Right lobe of liver (tissue), 6 donors: ENCODE measurements around the gene CEND1. TPM values are rescaled to one million over a fixed set of nuclear protein-coding genes. Genes with fewer than 3 reads are reported as not detected.

ENCODE experiments used
- ATAC-seq, 4 donors: fragments of 200-7000 bp; cut with Tn5 transposase; one replicate each; pipeline ENCODE4 v1.9.1; 2020; ENCODE audit warnings: mild to moderate bottlenecking in 4 of 4, moderate library complexity in 4 of 4
- DNase-seq, 3 donors: peaks; one replicate each; pipeline ENCODE4 v3.0.0-alpha.2; 2020
- H3K27ac ChIP-seq, 3 donors: fragments of 200-600 bp; one replicate each; pipeline ENCODE4 v1.8.0; 2022
- H3K27me3 ChIP-seq, 2 donors: fragments of 200-600 bp; one replicate each; pipeline ENCODE4 v1.8.0; 2022
- H3K36me3 ChIP-seq, 4 donors: fragments of 200-600 bp; sonication (generic) in 1 of 4; one replicate each; pipeline versions ENCODE4 v1.5.1 to v1.8.0; 2017 to 2022; ENCODE audit warnings: control low read depth in 1 of 4
- H3K4me1 ChIP-seq, 4 donors: fragments of 200-600 bp; sonication (generic) in 1 of 4; one replicate each; pipeline versions ENCODE4 v1.5.1 to v1.8.0; 2017 to 2022; ENCODE audit warnings: control low read depth in 1 of 4
- H3K4me3 ChIP-seq, 3 donors: fragments of 200-600 bp; one replicate each; pipeline ENCODE4 v1.8.0; 2022
- H3K9me3 ChIP-seq, 4 donors: fragments of 200-600 bp; sonication (generic) in 1 of 4; one replicate each; pipeline versions ENCODE4 v1.5.1 to v1.8.0; 2017 to 2022; ENCODE audit warnings: control low read depth in 1 of 4
- CTCF ChIP-seq, 4 donors: fragments of 200-600 bp in 3 of 4; fragments of 450-650 bp in 1 of 4; IDR thresholded peaks; one replicate each; pipeline versions ENCODE4 v1.5.1 to v1.8.0; 2016 to 2022; ENCODE audit warnings: antibody characterized with exemption in 4 of 4, mild to moderate bottlenecking in 2 of 4
- POLR2A ChIP-seq: fragments of 450-650 bp; IDR thresholded peaks from one replicate; pipeline ENCODE4 v1.6.1; 2017; ENCODE audit warnings: antibody characterized with exemption, mild to moderate bottlenecking
- WGBS: methylation state at CpG from one replicate; pipeline ENCODE4 v1.1.6; 2018; ENCODE audit warnings: low coverage, low lambda C conversion rate; ENCODE audit not compliant: insufficient coverage; ENCODE audit errors: missing lambda C conversion rate; 5-methylcytosine and 5-hydroxymethylcytosine counted together
- intact Hi-C, 2 donors: fragments of 100-400 bp; cut with DNase I; formaldehyde crosslinking; loops; one replicate each; pipeline versions ENCODE4 v1.11.2 to v1.14.1; 2022
- total RNA-seq, 6 experiments: library from RNA; depleted of rRNA in 2 of 6; stranded (reverse); fragments of >200 nt in 2 of 6; fragmentation: NEBNext Ultra II Directional in 3 of 6; extraction: Animal tissue kit (Norgen Biotek cat#: 25700) in 3 of 6; gene quantifications; one replicate each; pipeline versions ENCODE4 v1.1.0 to v1.2.4, GENCODE V29; 2016 to 2023
- donor health status: DM: no; HTN: yes; CAD: no.
- donor health status: DM: no; HTN: no; CAD: no.
- donor health status: DM: no; HTN: no; CAD: no.
- donor health status: DM: no; HTN: yes; CAD: no.
- donor health status: DM: no; HTN: yes; CAD: no.

CEND1 gene
- total RNA-seq, 6 experiments from 2014 or later, result not detected

GRCh38 chr11:760236-760635 lies 29.7 kb downstream of the CEND1 start:
- Histone ChIP-seq H3K4me3 (no peak overlapping the region), H3K27me3 (no peaks in the 10 kb centered on the region), H3K27ac (no peak overlapping the region), H3K36me3 (peaks cover 0 to 87% (median 28%) of the 10 kb centered on the region in 4 donors), H3K4me1 (peaks cover 0 to 15% (median 3%) of the 10 kb centered on the region in 4 donors), H3K9me3 (no peaks in the 10 kb centered on the region)
- TF ChIP-seq POLR2A (no peak), CTCF (IDR thresholded peaks at IDR 0.05) (no peak)
- no peak for DNase-seq
- ATAC-seq, result no peak
- intact Hi-C loops, result no loop called here

DNA sequence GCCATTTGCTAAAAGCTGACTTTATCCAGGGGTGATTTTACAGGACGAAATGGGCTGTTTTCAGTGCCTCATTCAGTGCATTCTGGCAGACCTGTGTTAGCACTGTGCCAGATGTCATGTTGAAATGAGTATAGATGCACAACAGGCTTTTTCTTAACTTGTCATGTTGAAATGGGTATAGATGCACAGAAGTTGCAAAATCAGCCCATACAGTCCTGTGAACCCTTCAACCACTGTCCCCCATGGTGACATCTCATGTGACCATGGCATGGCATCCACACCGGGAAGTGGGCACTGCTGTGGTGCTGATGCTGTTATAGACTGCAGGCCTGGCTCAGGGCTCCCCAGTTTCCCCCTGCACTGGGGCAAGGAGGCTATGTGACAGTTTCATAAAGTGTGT lies 40.2 kb downstream of the CEND1 start:
- Histone ChIP-seq H3K36me3 (no peaks in the 10 kb centered on the region), H3K9me3 (no peaks in the 10 kb centered on the region), H3K4me3 (no peak overlapping the region), H3K4me1 (peaks cover 0 to 32% (median 5%) of the 10 kb centered on the region in 4 donors), H3K27ac (no peak overlapping the region), H3K27me3 (no peaks in the 10 kb centered on the region)
- 25% methylated on average over 2 of the region's 2 CpGs for WGBS
- TF ChIP-seq CTCF (IDR thresholded peaks at IDR 0.05) (no peak), POLR2A (no peak)
- DNase-seq (no peak), ATAC-seq (no peak)
- intact Hi-C loops, result loop anchor here in 1 of 2 donors (10.0 kb wide), 1 partner anchor 195 kb away; no protein-coding TSS in a partner anchor

GRCh38 chr11:748007-748359 lies 41.9 kb downstream of the CEND1 start:
- DNase-seq (peak in 1 of 3 donors; percentile 60), ATAC-seq (peak; percentile 31 to 39 (median 34))
- Histone ChIP-seq H3K36me3 (no peaks in the 10 kb centered on the region), H3K27ac (peak overlapping the region; percentile 67 to 90 (median 75)), H3K4me1 (peaks cover 0 to 26% (median 5%) of the 10 kb centered on the region in 4 donors), H3K9me3 (no peaks in the 10 kb centered on the region), H3K4me3 (peak overlapping the region; percentile 97 to 99 (median 97)), H3K27me3 (no peaks in the 10 kb centered on the region)
- TF ChIP-seq CTCF (IDR thresholded peaks at IDR 0.05) (no peak), POLR2A (no peak)
- intact Hi-C loops, result no loop called here
- 9% methylated on average over 10 of the region's 18 CpGs for WGBS

GRCh38 chr11:747158-748006 lies 42.5 kb downstream of the CEND1 start, which contains the start of gene TALDO1:
Gene TALDO1, plus strand, starts transcription at chr11:747464. Its CDS starts 18 bp downstream, at chr11:747482.
- H3K9me3 ChIP-seq, result no peaks in the 10 kb centered on the region
- WGBS, result 3% methylated on average over 16 of the region's 112 CpGs

More at GRCh38 chr11:747158-748006, 42.5 kb downstream of the CEND1 start, which contains the start of gene TALDO1:
- Histone ChIP-seq H3K27ac (peak within 1 kb of the TSS; percentile 67 to 90 (median 75)), H3K4me3 (peak within 1 kb of the TSS; percentile 97 to 99 (median 97)), H3K36me3 (no peaks in the 10 kb centered on the region), H3K27me3 (no peaks in the 10 kb centered on the region), H3K4me1 (peaks cover 0 to 26% (median 5%) of the 10 kb centered on the region in 4 donors)
- peak; percentile 95 for DNase-seq
- intact Hi-C loops, result no loop called here
- peak; percentile 97 to 99 (median 98) for ATAC-seq
- TF ChIP-seq POLR2A, result peak; percentile 70
- peak in 3 of 4 donors; percentile 14 to 35 (median 20) for TF ChIP-seq CTCF (IDR thresholded peaks at IDR 0.05)
